ENCODE measurements around the gene MRPL46.
"Not testable (repeated sequence)": the region's sequence is repeated elsewhere in the genome, so short reads cannot be mapped to it uniquely, and the experiment has no call there.

The MRPL46 gene

GRCh38 chr15:88441076-88441730 lies 26.0 kb downstream of the MRPL46 start:
- DNase-seq (ENCODE audit: low read depth): no peak

GRCh38 chr15:88440021-88440420 lies 27.2 kb downstream of the MRPL46 start:
- no peak for DNase-seq (ENCODE audit: low read depth)

- no peak for DNase-seq (ENCODE audit: low read depth)
Observed at GRCh38 chr15:88438181-88438580, 29.0 kb downstream of the MRPL46 start.

- DNase-seq (ENCODE audit: low read depth): not testable (repeated sequence)
Observed at GRCh38 chr15:88434106-88434505, 33.1 kb downstream of the MRPL46 start.

GRCh38 chr15:88433046-88433685 lies 34.0 kb downstream of the MRPL46 start:
- DNase-seq (ENCODE audit: low read depth): no peak

- no peak for DNase-seq (ENCODE audit: low read depth)
Observed at GRCh38 chr15:88431441-88431840, 35.7 kb downstream of the MRPL46 start.

GRCh38 chr15:88430051-88430450 lies 37.1 kb downstream of the MRPL46 start:
- DNase-seq (ENCODE audit: low read depth): no peak

- no peak for DNase-seq (ENCODE audit: low read depth)
Observed at GRCh38 chr15:88428805-88429605, 38.2 kb downstream of the MRPL46 start.

GRCh38 chr15:88428053-88428452 lies 39.1 kb downstream of the MRPL46 start:
- DNase-seq (ENCODE audit: low read depth): no peak

- DNase-seq (ENCODE audit: low read depth): no peak
Observed at GRCh38 chr15:88426304-88426703, 40.9 kb downstream of the MRPL46 start.

GRCh38 chr15:88423331-88423730 lies 43.9 kb downstream of the MRPL46 start:
- no peak for DNase-seq (ENCODE audit: low read depth)

- DNase-seq (ENCODE audit: low read depth): no peak
Observed at GRCh38 chr15:88419830-88420229, 47.4 kb downstream of the MRPL46 start.

Measured in stimulated activated CD8-positive, alpha-beta memory T cell treated with anti-CD3 and anti-CD28 coated beads, Interleukin-4, amount 100 ng/mL, for 24 hours (primary cell).